PFSK-1 (cell line): ENCODE data around the gene TMIE.

ENCODE experiments used
- SIN3A ChIP-seq: IDR thresholded peaks from 2 replicates; pipeline ENCODE4 v1.6.1; 2012; ENCODE audit warnings: mild to moderate bottlenecking, low read length, moderate library complexity, borderline replicate concordance; ENCODE audit not compliant: insufficient read depth
- TAF1 ChIP-seq: IDR thresholded peaks from 2 replicates; pipeline ENCODE4 v1.6.1; 2012; ENCODE audit warnings: low read length, control low read depth, borderline replicate concordance; ENCODE audit not compliant: insufficient read depth

GRCh38 chr3:46680298-46680826 lies 20.8 kb upstream of the TMIE start:
- TF ChIP-seq SIN3A (no peak), TAF1 (no peak)
